ENCODE results near the gene KANSL1. TPM values are rescaled to one million over a fixed set of nuclear protein-coding genes. Genes with fewer than 3 reads are reported as not detected.

KANSL1 gene
- total RNA-seq, 2 donors from 2014 or later, result 26.6 to 29.2 TPM

DNA sequence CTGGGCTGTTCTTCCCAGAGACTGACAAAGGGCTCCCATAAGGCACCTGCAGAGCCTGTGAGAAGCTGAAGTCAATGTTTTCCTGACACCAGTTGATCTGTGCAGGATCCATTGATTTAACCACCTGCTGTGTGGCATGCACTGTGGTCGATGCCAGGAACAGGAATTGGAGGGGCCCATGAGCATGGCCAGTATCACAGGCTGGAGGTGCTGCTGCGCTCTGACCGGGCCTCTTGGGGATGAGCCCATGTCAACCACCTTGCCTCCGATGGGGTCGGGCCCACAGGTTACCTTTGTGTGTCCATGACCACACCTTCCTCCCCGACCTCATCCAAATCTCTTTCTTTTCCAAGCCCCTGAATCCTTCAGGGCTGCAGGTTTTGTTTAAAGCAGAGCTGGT lies 212.4 kb downstream of the KANSL1 start:
- no peaks in the 10 kb centered on the region for H3K9me3 ChIP-seq
- H3K27ac ChIP-seq, result no peak overlapping the region
- no peaks in the 10 kb centered on the region for H3K27me3 ChIP-seq
- H3K36me3 ChIP-seq, result no peaks in the 10 kb centered on the region
- DNase-seq (ENCODE audit: low spot score), result no peak
- no peaks in the 10 kb centered on the region for H3K4me1 ChIP-seq
- H3K4me3 ChIP-seq, result no peak overlapping the region
- TF ChIP-seq, protein P1, sequence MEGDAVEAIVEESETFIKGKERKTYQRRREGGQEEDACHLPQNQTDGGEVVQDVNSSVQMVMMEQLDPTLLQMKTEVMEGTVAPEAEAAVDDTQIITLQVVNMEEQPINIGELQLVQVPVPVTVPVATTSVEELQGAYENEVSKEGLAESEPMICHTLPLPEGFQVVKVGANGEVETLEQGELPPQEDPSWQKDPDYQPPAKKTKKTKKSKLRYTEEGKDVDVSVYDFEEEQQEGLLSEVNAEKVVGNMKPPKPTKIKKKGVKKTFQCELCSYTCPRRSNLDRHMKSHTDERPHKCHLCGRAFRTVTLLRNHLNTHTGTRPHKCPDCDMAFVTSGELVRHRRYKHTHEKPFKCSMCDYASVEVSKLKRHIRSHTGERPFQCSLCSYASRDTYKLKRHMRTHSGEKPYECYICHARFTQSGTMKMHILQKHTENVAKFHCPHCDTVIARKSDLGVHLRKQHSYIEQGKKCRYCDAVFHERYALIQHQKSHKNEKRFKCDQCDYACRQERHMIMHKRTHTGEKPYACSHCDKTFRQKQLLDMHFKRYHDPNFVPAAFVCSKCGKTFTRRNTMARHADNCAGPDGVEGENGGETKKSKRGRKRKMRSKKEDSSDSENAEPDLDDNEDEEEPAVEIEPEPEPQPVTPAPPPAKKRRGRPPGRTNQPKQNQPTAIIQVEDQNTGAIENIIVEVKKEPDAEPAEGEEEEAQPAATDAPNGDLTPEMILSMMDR (IDR thresholded peaks at IDR 0.05), result no peak

Other genes starting within 250 kb of the KANSL1 start
- gene STH, start 194.2 kb downstream of the KANSL1 start, total RNA-seq, result not detected
- under 1 TPM; 0.33 to 0.90 TPM for gene LRRC37A, start 101.7 kb upstream of the KANSL1 start, total RNA-seq
- 1 to 10 TPM; 7.4 to 9.8 TPM for gene ARL17B, start 168.3 kb upstream of the KANSL1 start, total RNA-seq

All from right atrium auricular region (tissue), 2 donors.